Measurements from ENCODE around the gene PYGM. TPM values are rescaled to one million over a fixed set of nuclear protein-coding genes. Genes with fewer than 3 reads are reported as not detected.

PYGM gene
- total RNA-seq, 2 donors from 2014 or later = 8.0 to 22.4 TPM

DNA sequence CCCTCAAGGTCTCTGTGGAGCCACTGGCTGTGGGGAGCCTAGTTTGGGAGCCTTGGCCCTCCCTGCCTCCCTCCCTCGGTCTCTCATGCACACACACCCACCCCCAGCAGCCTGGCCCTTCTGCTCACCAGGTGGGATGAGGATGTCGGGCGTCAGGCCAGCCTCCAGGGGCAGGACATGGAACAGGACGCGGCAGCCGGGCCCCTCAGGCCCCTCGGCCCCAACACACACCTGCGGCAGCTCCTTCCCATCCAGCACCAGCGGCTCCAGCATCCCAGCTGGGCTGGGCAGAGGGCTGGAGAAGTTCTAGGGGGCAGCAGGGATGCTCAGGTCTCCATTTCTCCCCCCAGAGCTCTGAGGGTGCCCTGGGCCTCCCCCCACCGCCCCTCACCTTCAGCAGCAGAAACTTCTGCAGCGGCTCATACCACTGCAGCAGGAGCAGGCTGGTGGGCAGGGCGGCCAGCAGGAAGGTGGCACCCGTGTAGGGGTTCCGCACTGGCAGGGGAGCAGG is 32.1 kb upstream of the PYGM start:
- H3K27ac ChIP-seq = no peak overlapping the region
- intact Hi-C loops (cut with DNase I) = no loop called here
- no peak overlapping the region for H3K4me3 ChIP-seq
- H3K4me1 ChIP-seq (replicated peaks) = no peaks in the 10 kb centered on the region
- TF ChIP-seq POLR2A (IDR thresholded peaks at IDR 0.05) (no peak), POLR2AphosphoS5 (IDR thresholded peaks at IDR 0.05) (no peak)
- TF ChIP-seq, protein P1, sequence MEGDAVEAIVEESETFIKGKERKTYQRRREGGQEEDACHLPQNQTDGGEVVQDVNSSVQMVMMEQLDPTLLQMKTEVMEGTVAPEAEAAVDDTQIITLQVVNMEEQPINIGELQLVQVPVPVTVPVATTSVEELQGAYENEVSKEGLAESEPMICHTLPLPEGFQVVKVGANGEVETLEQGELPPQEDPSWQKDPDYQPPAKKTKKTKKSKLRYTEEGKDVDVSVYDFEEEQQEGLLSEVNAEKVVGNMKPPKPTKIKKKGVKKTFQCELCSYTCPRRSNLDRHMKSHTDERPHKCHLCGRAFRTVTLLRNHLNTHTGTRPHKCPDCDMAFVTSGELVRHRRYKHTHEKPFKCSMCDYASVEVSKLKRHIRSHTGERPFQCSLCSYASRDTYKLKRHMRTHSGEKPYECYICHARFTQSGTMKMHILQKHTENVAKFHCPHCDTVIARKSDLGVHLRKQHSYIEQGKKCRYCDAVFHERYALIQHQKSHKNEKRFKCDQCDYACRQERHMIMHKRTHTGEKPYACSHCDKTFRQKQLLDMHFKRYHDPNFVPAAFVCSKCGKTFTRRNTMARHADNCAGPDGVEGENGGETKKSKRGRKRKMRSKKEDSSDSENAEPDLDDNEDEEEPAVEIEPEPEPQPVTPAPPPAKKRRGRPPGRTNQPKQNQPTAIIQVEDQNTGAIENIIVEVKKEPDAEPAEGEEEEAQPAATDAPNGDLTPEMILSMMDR (IDR thresholded peaks at IDR 0.05) = no peak
- WGBS = 89% methylated on average over 14 of the region's 14 CpGs
- peaks cover under 1 to 9% of the 10 kb centered on the region in 2 donors for H3K36me3 ChIP-seq
- H3K27me3 ChIP-seq (replicated peaks; ENCODE audit: insufficient read depth) = no peaks in the 10 kb centered on the region
- H3K9me3 ChIP-seq = no peaks in the 10 kb centered on the region
- DNase-seq (ENCODE audit: low spot score) = no peak

DNA sequence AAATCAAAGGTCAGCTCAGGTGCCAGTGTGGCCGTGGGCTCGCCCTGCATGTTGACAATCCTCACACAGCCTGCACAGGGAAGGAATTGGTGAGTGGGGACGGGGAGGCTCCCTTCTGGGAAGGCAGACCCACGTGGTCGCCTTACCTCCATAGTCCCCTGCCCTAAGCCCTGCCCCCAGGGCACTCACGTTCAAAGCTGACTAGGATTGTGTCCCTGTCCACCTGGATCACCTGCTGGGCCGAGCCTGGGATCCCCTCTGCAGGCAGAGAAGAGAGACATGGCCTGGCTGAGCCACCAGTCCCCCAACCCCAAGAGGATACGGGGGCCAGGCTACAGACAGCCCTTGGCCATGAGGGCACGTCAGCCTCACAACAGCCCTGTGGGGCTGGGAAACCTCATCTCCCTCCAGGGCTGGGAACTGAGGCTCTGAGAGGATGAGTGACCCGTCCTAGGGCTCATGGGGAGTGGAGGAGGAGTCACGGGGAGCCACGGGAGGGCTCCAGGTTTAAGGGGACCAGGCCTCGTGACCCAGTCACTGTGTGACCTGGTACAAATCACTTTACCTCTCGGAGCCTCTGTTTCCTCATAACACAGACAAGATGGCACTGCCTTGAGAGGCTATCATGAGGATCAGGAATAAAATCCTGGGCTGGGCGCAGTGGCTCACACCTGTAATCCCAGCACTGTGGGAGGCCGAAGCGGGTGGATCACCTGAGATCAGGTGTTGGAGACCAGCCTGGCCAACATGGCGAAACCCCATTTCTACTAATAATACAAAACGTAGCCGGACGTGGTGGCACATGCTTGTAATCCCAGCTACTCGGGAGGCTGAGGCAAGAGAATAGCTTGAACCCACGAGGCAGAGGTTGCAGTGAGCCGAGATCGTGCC is 30.7 kb upstream of the PYGM start:
- no peak overlapping the region for H3K4me3 ChIP-seq
- TF ChIP-seq POLR2AphosphoS5 (IDR thresholded peaks at IDR 0.05) = no peak
- no peak for TF ChIP-seq POLR2A (IDR thresholded peaks at IDR 0.05)
- TF ChIP-seq, protein P1 (IDR thresholded peaks at IDR 0.05) = no peak
- no peak overlapping the region for H3K27ac ChIP-seq
- no peak for DNase-seq (ENCODE audit: low spot score)
- intact Hi-C loops (cut with DNase I) = no loop called here
- 88% methylated on average over 25 of the region's 25 CpGs for WGBS
- no peaks in the 10 kb centered on the region for H3K27me3 ChIP-seq (replicated peaks; ENCODE audit: insufficient read depth)
- no peaks in the 10 kb centered on the region for H3K9me3 ChIP-seq
- H3K4me1 ChIP-seq (replicated peaks) = no peaks in the 10 kb centered on the region
- H3K36me3 ChIP-seq = no peaks in the 10 kb centered on the region

DNA sequence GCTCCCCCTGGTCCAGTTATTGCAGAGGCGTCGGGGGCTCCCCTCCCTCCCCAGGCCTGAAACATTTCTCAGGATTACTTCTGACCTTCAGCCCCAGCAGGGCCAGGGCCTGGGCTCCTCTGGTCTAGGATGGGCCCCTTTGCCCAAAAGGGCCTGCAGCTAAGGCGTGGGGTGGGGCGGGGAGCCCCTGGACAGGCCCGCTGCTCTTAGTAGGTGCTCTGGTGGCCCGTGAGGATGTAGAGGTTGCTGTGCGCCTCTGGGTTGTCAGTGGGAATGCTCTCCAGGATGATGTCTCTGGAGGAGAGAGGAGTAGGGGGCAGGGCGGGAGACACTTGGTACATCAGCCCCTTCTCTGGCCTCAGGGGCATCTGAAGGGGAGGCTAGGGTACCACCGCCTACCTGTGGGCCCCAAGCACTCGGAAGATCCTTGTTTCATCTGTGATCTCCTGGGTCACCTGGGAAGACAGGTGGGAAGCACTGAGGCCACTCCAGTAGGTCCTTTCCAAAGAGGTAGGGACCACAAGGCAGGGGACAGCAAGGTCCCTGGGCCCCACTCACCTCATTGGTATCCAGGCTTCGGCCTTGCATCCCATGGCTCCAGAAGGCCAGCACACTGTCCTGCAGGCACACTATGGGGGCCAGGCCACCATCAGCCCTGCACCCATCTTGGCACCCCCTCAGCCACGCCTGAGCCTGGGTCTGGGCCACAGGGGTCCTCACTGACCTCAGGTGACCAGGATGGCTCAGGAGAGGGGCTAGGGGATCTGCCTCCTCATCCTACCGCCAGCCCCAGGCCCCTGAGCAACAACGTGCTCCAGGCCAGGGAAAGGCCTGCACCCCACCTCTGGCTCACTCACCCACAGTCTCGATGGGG is 29.8 kb upstream of the PYGM start:
- intact Hi-C loops (cut with DNase I) = no loop called here
- no peak for DNase-seq (ENCODE audit: low spot score)
- Histone ChIP-seq H3K9me3 (no peaks in the 10 kb centered on the region), H3K27ac (no peak overlapping the region), H3K27me3 (replicated peaks; ENCODE audit: insufficient read depth) (no peaks in the 10 kb centered on the region), H3K36me3 (no peaks in the 10 kb centered on the region), H3K4me1 (replicated peaks) (no peaks in the 10 kb centered on the region), H3K4me3 (no peak overlapping the region)
- WGBS = 89% methylated on average over 14 of the region's 15 CpGs
- TF ChIP-seq, protein P1 (IDR thresholded peaks at IDR 0.05) = no peak
- TF ChIP-seq POLR2AphosphoS5 (IDR thresholded peaks at IDR 0.05) (no peak), POLR2A (IDR thresholded peaks at IDR 0.05) (no peak)

DNA sequence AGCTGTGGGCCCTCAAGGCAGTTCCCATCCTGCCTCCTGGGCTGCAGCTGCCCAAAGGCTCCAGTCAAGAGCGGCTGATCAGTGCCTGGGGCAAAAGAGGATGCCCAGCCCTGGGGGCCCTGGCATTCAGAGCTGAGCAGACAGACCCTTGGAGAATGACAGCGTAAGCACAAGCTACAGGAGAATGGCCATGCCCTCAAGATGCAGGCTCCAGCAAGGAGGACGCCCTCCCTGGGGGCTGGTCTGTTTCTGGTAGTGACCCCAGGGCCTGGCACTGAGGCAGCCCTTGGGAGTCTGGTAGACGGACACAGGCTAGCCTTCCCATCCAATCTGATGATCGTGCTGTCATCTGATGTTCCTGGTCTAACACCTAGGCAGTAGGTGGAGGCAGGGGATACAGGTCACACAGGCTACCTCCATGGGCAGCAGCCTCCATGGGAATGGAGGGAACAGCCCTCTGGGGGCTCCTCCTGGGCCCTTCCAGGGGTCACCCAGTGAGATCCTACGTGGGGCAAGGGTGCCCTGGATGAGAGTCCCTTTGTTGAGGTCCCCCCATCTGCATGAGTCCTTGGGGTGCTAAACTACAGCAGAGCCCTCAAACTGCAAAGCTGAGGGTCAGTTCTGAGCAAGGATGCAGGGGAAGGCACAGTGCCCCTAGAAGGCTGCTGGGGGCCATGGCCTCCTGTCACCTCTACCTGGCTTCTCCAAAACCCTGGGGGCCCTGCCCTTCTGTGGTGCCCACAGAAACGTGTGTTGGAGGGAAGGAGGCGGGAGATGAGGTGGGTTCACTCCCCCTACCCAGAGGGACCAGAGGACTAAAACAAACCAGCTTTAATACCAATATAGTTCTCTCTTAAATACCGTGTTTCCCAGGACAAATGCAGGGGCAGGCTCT is 28.8 kb upstream of the PYGM start:
- Histone ChIP-seq H3K9me3 (no peaks in the 10 kb centered on the region), H3K27ac (no peak overlapping the region), H3K27me3 (replicated peaks; ENCODE audit: insufficient read depth) (no peaks in the 10 kb centered on the region), H3K36me3 (no peaks in the 10 kb centered on the region), H3K4me3 (no peak overlapping the region), H3K4me1 (replicated peaks) (no peaks in the 10 kb centered on the region)
- intact Hi-C loops (cut with DNase I) = no loop called here
- TF ChIP-seq, protein P1 (IDR thresholded peaks at IDR 0.05) = no peak
- TF ChIP-seq POLR2A (IDR thresholded peaks at IDR 0.05) = no peak
- no peak for TF ChIP-seq POLR2AphosphoS5 (IDR thresholded peaks at IDR 0.05)
- WGBS = 79% methylated on average over 9 of the region's 9 CpGs
- no peak for DNase-seq (ENCODE audit: low spot score)

All from prostate gland (tissue), 2 donors.